Natural killer cell (primary cell): ENCODE measurements around the gene SHMT2. TPM values are rescaled to one million over a fixed set of nuclear protein-coding genes. Genes with fewer than 3 reads are reported as not detected.

Experiments used
- ATAC-seq, 3 donors: fragments of 150-1000 bp in 2 of 3; fragments of 200-7000 bp in 1 of 3; cut with Tn5 transposase; 1 replicate in 1 of 3; 2 replicates in 2 of 3; pipeline ENCODE4 v1.10.0; 2021; ENCODE audit warnings: mild to moderate bottlenecking in 2 of 3, moderate library complexity in 2 of 3
- DNase-seq, 2 donors: peaks; one replicate each; pipeline versions ENCODE4 v3.0.0 to v3.0.0-alpha.2; 2013 to 2021; ENCODE audit warnings: mixed read lengths in 1 of 2
- H3K27ac ChIP-seq: one replicate; pipeline ENCODE4 v1.5.1; 2013; ENCODE audit warnings: mild to moderate bottlenecking, low read length
- H3K27me3 ChIP-seq: one replicate; pipeline ENCODE4 v1.6.1; 2013; ENCODE audit warnings: low read length; ENCODE audit not compliant: control insufficient read depth, insufficient read depth
- H3K36me3 ChIP-seq: one replicate; pipeline ENCODE4 v1.6.1; 2013; ENCODE audit warnings: low read length; ENCODE audit not compliant: control insufficient read depth, insufficient read depth
- H3K4me1 ChIP-seq: one replicate; pipeline ENCODE4 v1.6.1; 2013; ENCODE audit warnings: low read length; ENCODE audit not compliant: control insufficient read depth, insufficient read depth
- H3K4me3 ChIP-seq: one replicate; pipeline ENCODE4 v1.5.1; 2013; ENCODE audit warnings: low read length
- H3K9me3 ChIP-seq: one replicate; pipeline ENCODE4 v1.6.1; 2013; ENCODE audit warnings: low read length; ENCODE audit not compliant: control insufficient read depth, insufficient read depth
- H3K27ac Mint-ChIP-seq, 2 donors: one replicate each; pipeline ENCODE4 v1.8.0; 2022; ENCODE audit warnings: mild to moderate bottlenecking in 2 of 2, mixed read lengths in 2 of 2, moderate library complexity in 1 of 2
- H3K27me3 Mint-ChIP-seq, 2 donors: one replicate each; pipeline ENCODE4 v1.8.0; 2022; ENCODE audit warnings: low read depth in 2 of 2, mixed read lengths in 2 of 2
- H3K36me3 Mint-ChIP-seq: one replicate; pipeline ENCODE4 v1.8.0; 2022; ENCODE audit warnings: mixed read lengths
- H3K4me1 Mint-ChIP-seq, 2 donors: one replicate each; pipeline ENCODE4 v1.8.0; 2022; ENCODE audit warnings: mixed read lengths in 2 of 2
- H3K4me3 Mint-ChIP-seq: one replicate; pipeline ENCODE4 v1.8.0; 2022; ENCODE audit warnings: mild to moderate bottlenecking, moderate library complexity, mixed read lengths
- H3K9me3 Mint-ChIP-seq, 2 donors: one replicate each; pipeline ENCODE4 v1.8.0; 2022; ENCODE audit warnings: mixed read lengths in 2 of 2
- CTCF ChIP-seq: fragments of 200-600 bp; IDR thresholded peaks from one replicate; pipeline ENCODE4 v1.8.0; 2022; ENCODE audit warnings: antibody characterized with exemption
- WGBS: methylation state at CpG from one replicate; pipeline ENCODE4 v1.1.7; 2013; ENCODE audit warnings: missing lambda C conversion rate; ENCODE audit not compliant: insufficient coverage; 5-methylcytosine and 5-hydroxymethylcytosine counted together
- intact Hi-C: fragments of 100-400 bp; cut with micrococcal nuclease; formaldehyde crosslinking; loops from one replicate; pipeline ENCODE4 v1.14.2; 2022
- total RNA-seq, 4 donors: library from RNA; stranded (reverse); fragments of 120-200 nt in 1 of 4; gene quantifications; one replicate each; pipeline versions ENCODE4 v1.2.3 to v1.2.4, GENCODE V29; 2013 to 2022

SHMT2 gene
- total RNA-seq, 3 donors from 2014 or later (not counting 1 experiment from before 2014, with no cell fraction given), result 28.6 to 39.3 (median 34.9) TPM

GRCh38 chr12:57230381-57231155, 1.1 kb downstream of the SHMT2 start:
- Histone ChIP-seq H3K27ac (no peak overlapping the region), H3K36me3 (peaks cover 31% of the 10 kb centered on the region), H3K4me1 (peaks cover 65% of the 10 kb centered on the region), H3K4me3 (peak overlapping the region; percentile 90), H3K27me3 (peaks cover 21% of the 10 kb centered on the region), H3K9me3 (no peaks in the 10 kb centered on the region)
- TF ChIP-seq CTCF, result no peak
- no peak for DNase-seq
- intact Hi-C loops, result no loop called here
- H3K9me3 Mint-ChIP-seq, result no peaks in the 10 kb centered on the region
- H3K36me3 Mint-ChIP-seq, result peaks cover 9% of the 10 kb centered on the region
- H3K27me3 Mint-ChIP-seq, result peaks cover 18 to 26% of the 10 kb centered on the region in 2 donors
- peak overlapping the region; percentile 96 for H3K4me3 Mint-ChIP-seq
- WGBS, result 79% methylated on average over 10 of the region's 10 CpGs
- peak overlapping the region; percentile 89 for H3K27ac Mint-ChIP-seq
- ATAC-seq, result no peak
- peaks cover 37 to 51% of the 10 kb centered on the region in 2 donors for H3K4me1 Mint-ChIP-seq

GRCh38 chr12:57231276-57232021, 1.9 kb downstream of the SHMT2 start:
- peaks cover 33 to 48% of the 10 kb centered on the region in 2 donors for H3K4me1 Mint-ChIP-seq
- DNase-seq, result no peak
- no peak overlapping the region for H3K4me3 ChIP-seq
- no peak for TF ChIP-seq CTCF
- H3K27ac Mint-ChIP-seq, result no peak overlapping the region
- peaks cover 9% of the 10 kb centered on the region for H3K36me3 Mint-ChIP-seq
- intact Hi-C loops, result no loop called here
- H3K9me3 ChIP-seq, result no peaks in the 10 kb centered on the region
- peaks cover 65% of the 10 kb centered on the region for H3K4me1 ChIP-seq
- peaks cover 22% of the 10 kb centered on the region for H3K27me3 ChIP-seq
- WGBS, result 98% methylated on average over 12 of the region's 13 CpGs
- H3K27ac ChIP-seq, result no peak overlapping the region
- no peak for ATAC-seq
- peaks cover 31% of the 10 kb centered on the region for H3K36me3 ChIP-seq
- H3K27me3 Mint-ChIP-seq, result peaks cover 13 to 24% of the 10 kb centered on the region in 2 donors
- no peak overlapping the region for H3K4me3 Mint-ChIP-seq
- no peaks in the 10 kb centered on the region for H3K9me3 Mint-ChIP-seq

GRCh38 chr12:57232156-57232756, 2.7 kb downstream of the SHMT2 start:
- Histone ChIP-seq H3K4me1 (peaks cover 64% of the 10 kb centered on the region), H3K27ac (no peak overlapping the region)

More at GRCh38 chr12:57232156-57232756, 2.7 kb downstream of the SHMT2 start:
- no peak for TF ChIP-seq CTCF
- ATAC-seq, result no peak
- no peak overlapping the region for H3K27ac Mint-ChIP-seq
- peaks cover 29 to 44% of the 10 kb centered on the region in 2 donors for H3K4me1 Mint-ChIP-seq
- intact Hi-C loops, result no loop called here
- Histone ChIP-seq H3K27me3 (peaks cover 23% of the 10 kb centered on the region), H3K36me3 (peaks cover 31% of the 10 kb centered on the region), H3K9me3 (no peaks in the 10 kb centered on the region), H3K4me3 (no peak overlapping the region)
- H3K27me3 Mint-ChIP-seq, result peaks cover 14 to 27% of the 10 kb centered on the region in 2 donors
- peaks cover 9% of the 10 kb centered on the region for H3K36me3 Mint-ChIP-seq
- H3K9me3 Mint-ChIP-seq, result no peaks in the 10 kb centered on the region
- 95% methylated on average over 17 of the region's 19 CpGs for WGBS
- no peak overlapping the region for H3K4me3 Mint-ChIP-seq
- no peak for DNase-seq
